Lung (tissue), 12 donors: ENCODE results near the gene SS18L1. TPM values are rescaled to one million over a fixed set of nuclear protein-coding genes. Genes with fewer than 3 reads are reported as not detected.

Experiments used
- ATAC-seq: fragments of 200-7000 bp; cut with Tn5 transposase; one replicate; pipeline ENCODE4 v1.9.1; 2020; ENCODE audit warnings: moderate number of reproducible peaks; ENCODE audit not compliant: insufficient read depth, low FRiP score
- DNase-seq, 3 donors: peaks; one replicate each; pipeline ENCODE4 v3.0.0-alpha.2; 2013 to 2017
- H3K27ac ChIP-seq, 2 donors: one replicate each; pipeline ENCODE4 v1.5.1; 2013; ENCODE audit warnings: mild to moderate bottlenecking in 2 of 2, moderate library complexity in 2 of 2, control low read depth in 1 of 2, inconsistent platforms in 1 of 2, low read depth in 1 of 2, low read length in 1 of 2
- H3K27me3 ChIP-seq, 3 donors: one replicate each; pipeline ENCODE4 v1.5.1; 2013; ENCODE audit warnings: low read length in 2 of 3; ENCODE audit not compliant: control insufficient read depth in 3 of 3, insufficient read depth in 3 of 3
- H3K36me3 ChIP-seq, 4 donors: one replicate each; pipeline ENCODE4 v1.5.1; 2013; ENCODE audit warnings: low read length in 4 of 4, mild to moderate bottlenecking in 1 of 4, moderate library complexity in 1 of 4; ENCODE audit not compliant: control insufficient read depth in 4 of 4, insufficient read depth in 4 of 4
- H3K4me1 ChIP-seq, 5 donors: one replicate each; pipeline ENCODE4 v1.5.1; 2013; ENCODE audit warnings: low read length in 5 of 5, mild to moderate bottlenecking in 2 of 5, moderate library complexity in 1 of 5; ENCODE audit not compliant: control insufficient read depth in 5 of 5, insufficient read depth in 5 of 5
- H3K4me3 ChIP-seq: one replicate; pipeline ENCODE4 v1.5.1; 2013; ENCODE audit warnings: mild to moderate bottlenecking, control low read depth, moderate library complexity
- H3K9ac ChIP-seq, 2 donors: one replicate each; pipeline ENCODE4 v1.5.1; 2013; ENCODE audit warnings: low read length in 2 of 2, control low read depth in 1 of 2; ENCODE audit not compliant: insufficient read depth in 1 of 2
- H3K9me3 ChIP-seq, 4 donors: one replicate each; pipeline ENCODE4 v1.5.1; 2013; ENCODE audit warnings: low read length in 3 of 4, mild to moderate bottlenecking in 1 of 4, moderate library complexity in 1 of 4; ENCODE audit not compliant: control insufficient read depth in 4 of 4, insufficient read depth in 3 of 4
- WGBS, 2 donors: extraction: QIAGEN DNeasy Blood & Tissue Kit; methylation state at CpG; one replicate each; pipeline ENCODE4 v1.1.7; 2013; 5-methylcytosine and 5-hydroxymethylcytosine counted together
- polyA plus RNA-seq, 2 donors: library from polyadenylated mRNA; stranded (reverse); fragments of 200-250 nt; gene quantifications; one replicate each; pipeline ENCODE4 v1.2.1, GENCODE V29; 2013
- total RNA-seq, 2 donors: library from RNA; depleted of rRNA in 1 of 2; stranded (reverse); fragments of >200 nt in 1 of 2; gene quantifications; one replicate each; pipeline ENCODE4 v1.2.1, GENCODE V29; 2014 to 2021
- TF ChIP-seq, protein P1 (sequence below): IDR thresholded peaks from 2 replicates; pipeline ENCODE4 v1.5.1; 2012; ENCODE audit warnings: mild to moderate bottlenecking; ENCODE audit errors: control extremely low read depth, extremely low read depth
- donor health status: control.
- donor health status: control.
- donor health status: Bipolar disorder and iron deficiency.
- donor health status: healthy.
- donor health status: DM: yes; HTN: yes; CAD: no.

Gene SS18L1
- total and polyA plus RNA-seq, 4 donors: 7.2 to 24.1 (median 14.9) TPM

DNA sequence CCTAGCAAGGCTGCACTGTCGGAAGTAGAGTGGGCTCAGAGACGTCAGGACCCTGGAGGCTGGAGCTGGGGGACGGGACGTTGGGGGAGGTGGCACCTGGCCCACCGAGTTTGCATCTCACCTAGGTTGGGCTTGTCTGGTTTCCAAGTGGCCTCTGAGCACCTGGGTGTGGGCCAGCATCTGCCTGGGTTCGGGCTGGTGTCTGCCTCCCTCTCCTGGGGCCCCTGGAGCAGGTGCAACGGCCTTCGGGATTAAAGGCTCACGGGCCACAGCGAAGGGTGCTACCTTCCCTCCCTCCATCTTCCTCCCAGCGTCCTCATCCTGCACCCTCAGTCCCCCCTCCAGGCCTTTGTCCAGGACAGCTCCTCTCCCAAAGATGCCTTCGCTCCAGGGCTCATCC is 70.5 kb downstream of the SS18L1 start:
- WGBS, 2 donors: 51 to 61% methylated on average over 12 of the region's 12 CpGs
- Histone ChIP-seq H3K9me3 (peaks cover 0 to 3% (median 0%) of the 10 kb centered on the region in 4 donors), H3K4me3 (no peak overlapping the region), H3K4me1 (peaks cover 0 to 2% (median 0%) of the 10 kb centered on the region in 5 donors), H3K36me3 (no peaks in the 10 kb centered on the region), H3K27me3 (peaks cover 5 to 48% (median 17%) of the 10 kb centered on the region in 3 donors), H3K27ac (no peak overlapping the region), H3K9ac (no peak overlapping the region)
- no peak for DNase-seq
- TF ChIP-seq, protein P1, sequence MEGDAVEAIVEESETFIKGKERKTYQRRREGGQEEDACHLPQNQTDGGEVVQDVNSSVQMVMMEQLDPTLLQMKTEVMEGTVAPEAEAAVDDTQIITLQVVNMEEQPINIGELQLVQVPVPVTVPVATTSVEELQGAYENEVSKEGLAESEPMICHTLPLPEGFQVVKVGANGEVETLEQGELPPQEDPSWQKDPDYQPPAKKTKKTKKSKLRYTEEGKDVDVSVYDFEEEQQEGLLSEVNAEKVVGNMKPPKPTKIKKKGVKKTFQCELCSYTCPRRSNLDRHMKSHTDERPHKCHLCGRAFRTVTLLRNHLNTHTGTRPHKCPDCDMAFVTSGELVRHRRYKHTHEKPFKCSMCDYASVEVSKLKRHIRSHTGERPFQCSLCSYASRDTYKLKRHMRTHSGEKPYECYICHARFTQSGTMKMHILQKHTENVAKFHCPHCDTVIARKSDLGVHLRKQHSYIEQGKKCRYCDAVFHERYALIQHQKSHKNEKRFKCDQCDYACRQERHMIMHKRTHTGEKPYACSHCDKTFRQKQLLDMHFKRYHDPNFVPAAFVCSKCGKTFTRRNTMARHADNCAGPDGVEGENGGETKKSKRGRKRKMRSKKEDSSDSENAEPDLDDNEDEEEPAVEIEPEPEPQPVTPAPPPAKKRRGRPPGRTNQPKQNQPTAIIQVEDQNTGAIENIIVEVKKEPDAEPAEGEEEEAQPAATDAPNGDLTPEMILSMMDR: no peak
- ATAC-seq: no peak

DNA sequence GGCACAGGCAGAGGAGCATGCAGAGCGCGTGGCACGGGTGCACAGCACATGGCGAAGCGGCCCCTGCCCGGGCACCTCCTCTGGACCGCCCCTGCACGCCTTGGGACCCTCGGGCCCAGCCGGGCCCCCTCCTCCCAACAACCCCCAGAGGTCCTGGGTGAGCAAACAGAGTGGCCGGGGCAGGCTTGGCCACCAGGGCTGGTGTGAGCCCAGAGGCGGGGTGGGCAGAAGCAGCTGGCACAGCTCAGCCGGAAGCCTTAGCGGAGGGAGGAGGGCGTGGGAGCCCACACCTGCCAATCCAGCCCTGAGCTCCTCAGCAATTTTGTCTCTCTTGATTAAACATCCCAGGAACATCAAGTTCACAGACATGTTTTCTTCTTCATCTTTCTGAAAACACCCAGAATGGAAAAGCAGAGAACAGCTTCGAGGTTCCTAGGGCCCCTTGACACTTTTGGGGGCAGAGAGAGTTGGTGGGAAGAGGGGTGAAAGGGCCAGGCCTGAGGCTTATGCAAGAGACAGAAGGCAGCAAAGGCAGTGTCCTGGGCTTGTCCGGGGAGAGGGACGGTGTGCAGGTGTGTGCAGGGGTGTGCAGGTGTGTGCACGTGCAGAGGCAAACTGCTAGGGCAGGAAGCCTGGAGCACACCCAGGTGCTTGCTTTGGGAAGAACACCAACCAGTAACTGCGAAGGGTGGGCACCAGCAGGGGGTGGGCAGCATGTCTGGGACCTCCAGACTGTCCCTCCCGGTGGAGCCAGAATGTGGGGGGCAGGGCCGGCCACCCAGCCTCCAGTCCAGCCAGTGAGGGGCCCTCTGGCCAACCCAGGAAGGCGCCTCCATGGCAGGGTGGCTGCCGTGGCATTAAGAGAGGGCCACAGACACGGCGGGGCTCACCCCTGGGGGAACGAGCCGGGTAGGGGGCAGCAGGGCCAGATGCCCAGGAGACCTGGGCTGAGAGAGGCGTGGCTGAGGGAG is 71.7 kb downstream of the SS18L1 start:
- 75 to 87% methylated on average over 23 to 29 of the region's 29 CpGs for WGBS, 2 donors
- H3K27me3 ChIP-seq: peaks cover 5 to 42% (median 15%) of the 10 kb centered on the region in 3 donors
- H3K36me3 ChIP-seq: no peaks in the 10 kb centered on the region
- no peak overlapping the region for H3K4me3 ChIP-seq
- H3K9me3 ChIP-seq: peaks cover 0 to 3% (median 0%) of the 10 kb centered on the region in 4 donors
- no peak for ATAC-seq
- TF ChIP-seq, protein P1: no peak
- no peak for DNase-seq
- no peak overlapping the region for H3K27ac ChIP-seq
- no peak overlapping the region for H3K9ac ChIP-seq
- H3K4me1 ChIP-seq: peaks cover 0 to 8% (median 0%) of the 10 kb centered on the region in 5 donors

DNA sequence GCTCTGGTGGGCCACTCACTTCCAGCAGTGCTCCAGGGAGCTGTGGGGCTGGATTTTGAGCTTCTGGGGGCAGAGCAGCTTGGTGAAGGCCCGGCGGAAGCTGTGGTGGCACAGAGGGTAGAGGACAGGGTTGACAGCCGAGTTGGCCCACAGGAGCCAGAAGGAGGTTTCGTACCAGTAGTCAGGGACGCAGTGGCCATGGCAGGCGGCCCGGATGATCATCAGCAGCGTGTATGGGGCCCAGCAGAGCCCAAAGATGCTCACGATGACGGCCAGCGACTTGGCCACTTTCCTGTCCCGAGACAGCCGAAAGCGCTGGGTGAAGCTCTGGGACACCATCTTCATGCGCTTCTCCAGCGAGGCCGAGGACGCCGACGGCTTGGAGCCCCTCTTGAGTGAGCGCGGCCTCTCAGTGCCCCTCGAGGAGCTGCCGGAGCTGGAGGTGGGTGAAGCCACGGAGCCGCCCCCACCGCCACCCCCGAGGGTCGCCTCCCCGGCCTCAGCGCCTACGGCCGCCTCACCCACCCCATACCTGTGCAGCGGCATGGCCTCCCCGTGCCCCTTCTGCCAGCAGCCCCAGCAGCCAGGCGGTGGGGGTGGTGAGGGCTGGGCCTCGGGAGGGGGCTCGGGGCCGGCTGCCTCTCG is 72.5 kb downstream of the SS18L1 start:
- Histone ChIP-seq H3K4me1 (peaks cover 0 to 10% (median 0%) of the 10 kb centered on the region in 5 donors), H3K9me3 (peaks cover 0 to 3% (median 0%) of the 10 kb centered on the region in 4 donors), H3K27ac (no peak overlapping the region), H3K4me3 (no peak overlapping the region), H3K27me3 (peaks cover 5 to 48% (median 18%) of the 10 kb centered on the region in 3 donors), H3K36me3 (no peaks in the 10 kb centered on the region), H3K9ac (no peak overlapping the region)
- 75 to 81% methylated on average over 39 to 40 of the region's 40 CpGs for WGBS, 2 donors
- ATAC-seq (no peak), DNase-seq (no peak)
- TF ChIP-seq, protein P1: no peak
